GM18873 (cell line): ENCODE data around the gene ACOXL.

ENCODE experiments used
- ATAC-seq: cut with Tn5 transposase; IDR thresholded peaks from one replicate; pipeline ENCODE4 v1.9.1; 2021; ENCODE audit warnings: mild to moderate bottlenecking, moderate library complexity, moderate number of reproducible peaks; ENCODE audit not compliant: unreplicated experiment, low FRiP score

ACOXL gene

GRCh38 chr2:110790907-110791306, 58.5 kb downstream of the ACOXL start:
- no peak for ATAC-seq

GRCh38 chr2:110791435-110791834, 59.1 kb downstream of the ACOXL start:
- no peak for ATAC-seq

DNA sequence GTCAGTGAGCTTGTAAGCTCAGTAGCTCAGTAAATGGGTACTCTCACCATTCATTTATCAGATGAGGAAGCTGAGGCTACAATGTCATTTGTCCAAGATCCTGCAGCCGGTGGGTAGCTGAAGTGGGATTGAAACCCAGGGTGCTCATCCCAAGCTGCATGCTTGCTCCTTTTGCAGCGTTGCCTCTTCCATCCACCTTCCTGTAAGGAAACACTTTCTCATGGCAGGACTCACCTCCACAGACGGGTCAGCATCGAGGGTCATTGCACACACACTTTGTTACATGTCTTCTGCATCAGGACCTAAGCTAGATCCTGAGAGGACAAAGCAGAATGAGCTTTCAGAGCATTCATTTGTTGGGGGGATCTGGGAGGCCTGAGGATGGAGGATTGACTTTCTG, 60.7 kb downstream of the ACOXL start:
- ATAC-seq, result no peak

DNA sequence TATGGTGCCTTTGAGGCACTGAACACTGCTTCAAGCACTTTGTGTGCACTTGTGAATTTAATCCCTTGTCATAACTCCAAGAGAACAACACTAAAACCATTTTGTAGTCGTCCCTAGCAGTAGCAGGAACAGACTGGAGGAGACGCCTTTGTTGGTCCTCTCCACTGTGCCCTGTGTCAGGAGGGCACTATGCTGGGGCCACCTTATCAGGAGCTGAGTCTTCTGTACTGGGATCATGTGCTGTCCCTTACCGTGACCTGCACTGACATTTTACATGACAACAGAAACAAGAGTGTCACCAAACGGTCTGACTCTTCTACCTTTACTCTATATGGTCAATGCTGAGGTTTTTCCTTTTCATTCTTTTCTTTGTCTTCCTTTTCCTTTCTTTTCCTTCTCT, 62.0 kb downstream of the ACOXL start:
- ATAC-seq, result no peak

- no peak for ATAC-seq
Observed at GRCh38 chr2:110794951-110795350, 62.6 kb downstream of the ACOXL start.

- no peak for ATAC-seq
Observed at GRCh38 chr2:110796716-110797301, 64.4 kb downstream of the ACOXL start.

GRCh38 chr2:110799376-110799775, 67.0 kb downstream of the ACOXL start:
- ATAC-seq, result no peak

DNA sequence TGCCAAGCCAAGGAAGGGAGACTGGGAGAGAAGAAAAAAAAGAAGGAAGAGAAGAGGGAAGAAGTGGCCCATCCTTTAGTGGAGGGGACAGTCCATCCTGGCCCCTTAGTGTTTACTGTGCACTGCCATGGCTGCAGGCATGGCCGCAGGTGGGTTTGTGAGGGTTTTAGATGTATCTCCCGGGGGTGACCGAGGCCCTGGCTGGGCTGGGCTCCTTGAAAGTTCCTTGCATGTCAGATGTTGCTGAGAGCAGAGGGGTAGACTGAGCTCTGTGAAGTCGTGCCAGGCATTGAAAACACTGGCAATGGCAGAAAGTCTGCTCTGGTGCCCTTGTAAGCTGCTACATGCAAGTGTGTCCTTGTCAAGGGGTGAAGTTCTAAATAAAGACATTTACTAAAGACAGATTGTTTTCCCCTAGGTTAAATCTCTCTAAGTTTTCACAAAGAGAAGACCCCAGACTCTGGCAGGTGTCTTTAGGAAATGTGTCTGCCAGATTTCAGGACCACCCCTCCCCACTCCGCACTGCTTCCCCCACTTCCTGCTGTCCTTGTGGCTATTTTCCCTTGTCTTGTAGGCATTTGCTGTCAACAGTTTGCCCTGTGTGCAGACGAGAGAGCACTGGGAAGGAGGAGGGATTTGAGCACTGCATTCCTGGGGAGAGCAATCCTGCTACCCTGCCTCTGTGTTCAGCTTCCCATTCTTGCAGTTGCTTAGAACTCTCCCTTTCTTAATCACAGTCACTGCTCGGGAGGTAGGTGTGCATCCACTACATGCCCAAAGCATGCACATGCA, 68.4 kb downstream of the ACOXL start:
- no peak for ATAC-seq

- no peak for ATAC-seq
Observed at GRCh38 chr2:110802208-110802932, 70.0 kb downstream of the ACOXL start.

GRCh38 chr2:110804433-110804832, 72.1 kb downstream of the ACOXL start:
- ATAC-seq, result no peak

GRCh38 chr2:110804915-110805314, 72.5 kb downstream of the ACOXL start:
- peak; percentile 48 for ATAC-seq

GRCh38 chr2:110805894-110806452, 73.6 kb downstream of the ACOXL start:
- ATAC-seq, result no peak

DNA sequence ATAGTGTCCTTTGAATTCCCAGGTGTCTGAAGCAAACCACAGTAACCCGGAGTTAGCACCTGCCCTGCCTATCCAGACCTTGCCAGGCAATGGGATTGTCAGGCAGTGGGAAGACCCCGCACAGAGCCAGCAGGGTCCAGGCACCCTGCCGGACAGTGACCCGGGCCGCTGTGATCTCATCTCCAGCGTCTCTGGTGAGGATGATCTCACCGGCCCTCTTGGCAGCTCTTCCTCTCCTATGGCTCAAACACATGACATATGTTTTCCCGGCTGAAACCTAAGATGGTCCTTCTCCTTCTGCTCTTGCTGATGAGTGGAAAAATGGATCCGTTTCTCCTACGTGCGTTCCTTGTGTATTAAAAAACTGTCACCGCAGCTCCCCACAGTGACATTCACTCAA, 75.1 kb downstream of the ACOXL start:
- no peak for ATAC-seq

GRCh38 chr2:110810404-110810803, 78.0 kb downstream of the ACOXL start:
- no peak for ATAC-seq

GRCh38 chr2:110812726-110813645, 80.6 kb downstream of the ACOXL start:
- no peak for ATAC-seq

- ATAC-seq, result no peak
Observed at GRCh38 chr2:110813896-110814295, 81.5 kb downstream of the ACOXL start.

GRCh38 chr2:110815938-110816337, 83.6 kb downstream of the ACOXL start:
- ATAC-seq, result no peak

DNA sequence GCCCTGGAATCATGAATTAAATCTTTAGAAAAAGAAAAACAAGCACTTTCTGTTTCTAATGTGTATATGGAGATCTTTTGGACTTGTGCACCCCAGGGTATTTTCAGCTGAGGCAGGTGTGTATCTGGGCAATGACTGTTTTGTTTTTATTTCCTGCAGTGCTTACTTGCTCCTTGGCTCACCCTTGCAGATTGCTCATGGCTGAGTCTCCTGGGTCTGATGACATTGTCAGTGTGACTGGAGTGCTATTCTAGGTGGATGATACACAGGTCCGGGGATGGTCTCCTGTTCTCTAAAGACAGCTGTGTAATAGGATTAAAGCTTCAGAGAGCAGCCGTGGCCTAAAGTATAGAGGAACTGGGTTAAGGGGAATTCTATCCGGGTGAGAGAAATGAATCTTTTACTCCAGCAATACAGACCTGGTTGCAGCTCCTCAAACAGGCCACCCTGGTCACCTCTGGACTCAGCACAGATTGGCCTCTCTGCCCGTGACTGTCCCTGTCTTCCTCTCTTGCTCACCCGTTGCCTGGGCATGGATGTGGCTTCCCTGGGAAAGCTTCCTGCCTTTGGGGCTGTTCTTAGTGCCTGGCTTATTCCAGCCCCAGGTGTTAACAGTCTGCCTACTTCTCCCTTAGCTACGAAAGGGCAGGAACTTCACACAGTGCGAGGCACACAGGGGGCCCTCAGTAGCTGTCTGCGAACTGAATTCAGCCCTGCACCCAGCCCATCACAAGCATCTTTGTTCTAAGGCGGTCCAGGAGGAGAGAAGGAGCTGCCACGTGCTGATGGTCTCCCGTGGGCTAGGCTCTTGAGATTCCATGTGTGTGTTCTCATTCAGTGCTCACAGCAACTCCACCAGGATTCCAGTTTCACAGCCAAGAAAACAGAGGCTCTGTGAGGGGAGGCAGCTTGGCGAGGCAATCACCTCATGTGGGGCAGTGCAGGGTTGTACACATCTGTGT, 84.3 kb downstream of the ACOXL start:
- no peak for ATAC-seq
